Esophagus squamous epithelium (tissue), 5 donors: Measurements from ENCODE around the gene GLIS1. TPM values are rescaled to one million over a fixed set of nuclear protein-coding genes. Genes with fewer than 3 reads are reported as not detected.

ENCODE experiments used
- DNase-seq: peaks from one replicate; lab custom pipeline; 2025; lab: John Stamatoyannopoulos, UW
- H3K27ac ChIP-seq, 4 donors: fragments of 200-600 bp; sonication (generic); one replicate each; pipeline ENCODE4 v1.5.1; 2016 to 2019; ENCODE audit warnings: mild to moderate bottlenecking in 1 of 4
- H3K27me3 ChIP-seq, 4 donors: fragments of 200-600 bp; sonication (generic); 1 replicate in 3 of 4; 2 replicates in 1 of 4; pipeline versions ENCODE4 v1.5.1 to v1.6.0; 2017 to 2021; ENCODE audit warnings: antibody characterized with exemption in 1 of 4
- H3K36me3 ChIP-seq, 3 donors: fragments of 200-600 bp; sonication (generic); one replicate each; pipeline ENCODE4 v1.5.1; 2016 to 2019
- H3K4me1 ChIP-seq, 3 donors: fragments of 200-600 bp; sonication (generic); one replicate each; pipeline ENCODE4 v1.5.1; 2017 to 2019
- H3K4me3 ChIP-seq, 4 donors: fragments of 200-600 bp; sonication (generic); 1 replicate in 3 of 4; 2 replicates in 1 of 4; pipeline ENCODE4 v1.5.1; 2016 to 2019; ENCODE audit warnings: mild to moderate bottlenecking in 2 of 4, moderate library complexity in 1 of 4
- H3K9me3 ChIP-seq, 3 donors: fragments of 200-600 bp; sonication (generic); one replicate each; pipeline ENCODE4 v1.5.1; 2016 to 2019
- CTCF ChIP-seq, 6 experiments: fragments of 450-650 bp in 4 of 6; fragments of 200-600 bp in 2 of 6; sonication (generic) in 2 of 6; IDR thresholded peaks; one replicate each; pipeline ENCODE4 v1.5.1; 2016 to 2019; ENCODE audit warnings: antibody characterized with exemption in 6 of 6, mild to moderate bottlenecking in 4 of 6, moderate library complexity in 4 of 6
- POLR2A ChIP-seq, 4 donors: fragments of 450-650 bp; IDR thresholded peaks; one replicate each; pipeline ENCODE4 v1.6.1; 2017; ENCODE audit warnings: antibody characterized with exemption in 4 of 4, mild to moderate bottlenecking in 4 of 4, moderate library complexity in 3 of 4
- WGBS, 2 donors: methylation state at CpG; one replicate each; pipeline ENCODE4 v1.1.5; 2018; 5-methylcytosine and 5-hydroxymethylcytosine counted together
- intact Hi-C: fragments of 100-400 bp; cut with DNase I; formaldehyde crosslinking; loops from one replicate; pipeline ENCODE4 v1.15.0; 2022
- total RNA-seq, 4 donors: library from RNA; depleted of rRNA; stranded (reverse); fragments of >200 nt; gene quantifications; one replicate each; pipeline ENCODE4 v1.1.0, GENCODE V29; 2016
- donor health status: DM: yes; HTN: yes; CAD: no.

The GLIS1 gene
- total RNA-seq, 4 donors from 2014 or later = 0.57 TPM; not detected in 3

GRCh38 chr1:53542551-53542950 lies 196.4 kb downstream of the GLIS1 start:
- no peaks in the 10 kb centered on the region for H3K36me3 ChIP-seq
- DNase-seq = no peak
- H3K27ac ChIP-seq = peak overlapping the region in 1 of 4 donors; percentile 2
- no peaks in the 10 kb centered on the region for H3K9me3 ChIP-seq
- intact Hi-C loops = no loop called here
- no peaks in the 10 kb centered on the region for H3K27me3 ChIP-seq
- H3K4me3 ChIP-seq = no peak overlapping the region
- H3K4me1 ChIP-seq = no peaks in the 10 kb centered on the region
- WGBS, 2 donors = 58 to 65% methylated on average over 2 to 3 of the region's 5 CpGs
- TF ChIP-seq CTCF (IDR thresholded peaks at IDR 0.05) = no peak
- no peak for TF ChIP-seq POLR2A (IDR thresholded peaks at IDR 0.05)

DNA sequence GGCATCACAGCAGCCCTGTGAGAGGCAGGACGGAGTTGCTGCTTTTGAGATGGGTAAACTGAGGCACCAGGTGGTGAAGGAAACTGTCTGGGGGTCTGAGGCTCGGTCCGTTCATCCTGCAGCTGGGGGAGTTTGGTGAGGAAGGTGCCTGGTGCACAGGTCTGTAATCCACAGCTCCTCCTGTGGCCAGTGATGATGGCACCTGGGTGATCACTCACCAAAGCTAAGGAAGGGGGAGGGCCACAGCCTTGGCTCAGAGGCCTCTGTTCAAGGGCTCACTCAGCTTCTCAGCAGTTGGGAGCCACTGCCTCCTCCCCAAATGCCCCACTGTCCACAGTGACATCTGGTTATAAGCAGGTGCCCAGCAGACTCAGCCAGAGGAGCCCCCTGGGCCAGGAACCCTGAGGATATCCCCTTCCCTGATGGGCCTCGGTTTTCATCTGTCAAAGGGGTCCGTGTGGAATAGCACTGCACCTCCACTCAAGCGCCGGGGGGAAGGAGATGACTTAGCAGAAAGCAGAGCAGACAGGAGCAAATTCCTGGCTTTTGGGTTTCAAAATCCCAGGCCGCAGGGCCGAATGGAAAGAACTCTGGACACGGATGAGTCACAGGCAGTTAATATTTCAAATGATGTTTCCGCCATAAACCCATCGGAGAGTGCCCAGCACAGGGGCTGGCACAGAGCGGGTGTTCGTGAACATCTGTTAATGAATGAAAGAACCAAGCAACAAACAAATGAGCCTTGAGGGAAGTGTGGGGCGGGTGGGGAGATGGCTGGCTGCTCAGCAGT lies 197.0 kb downstream of the GLIS1 start:
- no peak overlapping the region for H3K4me3 ChIP-seq
- H3K27ac ChIP-seq = peak overlapping the region in 1 of 4 donors; percentile 6
- H3K4me1 ChIP-seq = no peaks in the 10 kb centered on the region
- H3K36me3 ChIP-seq = no peaks in the 10 kb centered on the region
- no peak for DNase-seq
- no peaks in the 10 kb centered on the region for H3K9me3 ChIP-seq
- 78 to 83% methylated on average over 10 to 12 of the region's 15 CpGs for WGBS, 2 donors
- intact Hi-C loops = no loop called here
- TF ChIP-seq CTCF (IDR thresholded peaks at IDR 0.05) (peak in 1 of 6 experiments; percentile 21), POLR2A (IDR thresholded peaks at IDR 0.05) (no peak)
- H3K27me3 ChIP-seq = no peaks in the 10 kb centered on the region

DNA sequence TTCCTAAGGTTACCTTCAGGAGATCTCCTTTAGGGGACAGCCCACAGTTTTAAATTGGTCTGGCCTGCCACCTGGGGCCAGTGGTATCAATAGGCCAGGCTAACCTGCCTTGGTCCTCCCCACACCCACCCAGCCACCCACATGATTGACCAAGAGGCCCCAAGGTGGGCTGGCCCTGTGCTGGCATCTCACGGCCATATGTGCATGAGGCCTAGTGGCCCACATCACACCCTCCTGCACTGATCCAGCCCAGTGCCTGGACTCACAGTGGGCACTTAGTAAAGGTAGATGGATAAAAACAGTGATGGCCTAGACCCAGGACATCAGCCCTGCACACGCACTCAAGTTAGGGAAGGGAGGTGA lies 197.7 kb downstream of the GLIS1 start:
- no peak for DNase-seq
- Histone ChIP-seq H3K9me3 (no peaks in the 10 kb centered on the region), H3K4me1 (no peaks in the 10 kb centered on the region), H3K27ac (no peak overlapping the region), H3K36me3 (no peaks in the 10 kb centered on the region), H3K4me3 (no peak overlapping the region), H3K27me3 (no peaks in the 10 kb centered on the region)
- 78% methylated on average over 1 to 2 of the region's 2 CpGs for WGBS, 2 donors
- TF ChIP-seq CTCF (IDR thresholded peaks at IDR 0.05) = no peak
- TF ChIP-seq POLR2A (IDR thresholded peaks at IDR 0.05) = no peak
- intact Hi-C loops = no loop called here

DNA sequence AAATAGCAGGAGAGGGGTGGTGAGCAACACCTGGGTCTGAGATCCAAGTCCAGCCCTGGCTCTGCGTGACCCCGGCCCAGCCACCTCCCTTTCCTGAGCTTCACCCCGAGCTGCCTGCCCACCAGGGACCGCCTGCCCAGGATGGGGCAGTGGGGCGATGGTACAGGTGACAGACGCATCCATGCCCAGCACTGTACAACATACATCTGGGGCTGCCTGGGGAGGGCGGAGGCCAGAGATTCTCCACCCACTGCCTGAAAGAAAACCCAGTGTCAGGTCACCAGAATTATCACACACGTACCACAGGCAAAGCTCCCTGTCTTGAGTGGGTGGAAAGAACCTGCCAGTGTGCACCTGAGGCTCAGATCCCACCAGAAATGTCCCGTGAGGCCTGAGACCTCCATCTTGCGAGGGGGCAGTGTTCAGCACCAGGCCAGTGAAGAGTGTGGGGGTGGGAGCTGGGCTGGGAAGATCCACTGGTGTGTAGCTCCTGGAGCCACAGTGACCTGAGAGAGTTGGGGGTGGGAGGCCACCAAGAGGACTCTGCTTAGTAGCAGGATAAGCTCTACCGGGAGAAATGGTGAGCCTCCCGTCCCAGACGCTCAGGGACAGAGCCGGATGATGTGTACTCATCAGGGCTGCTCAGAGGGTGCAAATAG lies 198.2 kb downstream of the GLIS1 start:
- Histone ChIP-seq H3K27me3 (peaks cover 0 to under 1% (median 0%) of the 10 kb centered on the region in 4 donors), H3K9me3 (no peaks in the 10 kb centered on the region), H3K27ac (no peak overlapping the region), H3K4me3 (no peak overlapping the region), H3K4me1 (no peaks in the 10 kb centered on the region), H3K36me3 (no peaks in the 10 kb centered on the region)
- no peak for TF ChIP-seq CTCF (IDR thresholded peaks at IDR 0.05)
- TF ChIP-seq POLR2A (IDR thresholded peaks at IDR 0.05) = no peak
- no peak for DNase-seq
- 81 to 94% methylated on average over 3 to 9 of the region's 14 CpGs for WGBS, 2 donors
- intact Hi-C loops = no loop called here
